ENCODE results near the gene IRF4.

Gene IRF4

DNA sequence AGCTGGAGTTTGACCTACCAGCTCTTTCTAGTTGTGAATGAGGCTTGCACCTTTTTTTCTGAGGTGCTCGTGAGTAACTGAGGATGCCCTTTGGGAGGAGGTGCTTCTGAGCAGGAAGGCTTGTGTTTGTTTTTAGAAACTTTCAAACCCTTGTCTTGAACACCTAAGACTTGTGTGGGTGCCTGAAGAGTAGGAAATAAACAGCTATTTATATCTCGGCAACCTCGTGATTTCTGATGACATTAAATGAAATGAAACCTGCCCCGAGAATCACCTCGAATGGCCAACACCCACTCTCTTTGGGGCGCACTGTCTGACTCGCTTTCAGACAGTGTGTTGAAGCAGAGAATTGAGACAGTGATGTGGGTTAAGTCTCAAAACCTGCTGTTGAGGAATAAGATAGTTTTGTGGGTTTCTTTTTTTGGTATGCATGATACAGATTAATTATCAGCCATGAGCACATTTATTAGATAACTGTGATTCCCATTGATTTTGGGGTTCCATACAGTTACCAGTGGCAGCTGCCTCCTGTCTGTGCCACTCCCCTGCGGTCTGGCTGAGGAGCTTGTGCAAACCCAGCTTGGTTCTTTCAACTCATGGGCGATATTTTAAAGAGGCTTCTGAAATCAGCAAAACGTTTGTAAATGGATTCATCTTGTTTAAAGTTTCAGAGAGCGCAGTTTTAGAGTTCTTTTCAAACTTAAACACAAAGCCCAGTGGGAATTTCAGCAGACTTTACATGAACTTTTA is 8.4 kb downstream of the IRF4 start:
- no peak for DNase-seq

DNA sequence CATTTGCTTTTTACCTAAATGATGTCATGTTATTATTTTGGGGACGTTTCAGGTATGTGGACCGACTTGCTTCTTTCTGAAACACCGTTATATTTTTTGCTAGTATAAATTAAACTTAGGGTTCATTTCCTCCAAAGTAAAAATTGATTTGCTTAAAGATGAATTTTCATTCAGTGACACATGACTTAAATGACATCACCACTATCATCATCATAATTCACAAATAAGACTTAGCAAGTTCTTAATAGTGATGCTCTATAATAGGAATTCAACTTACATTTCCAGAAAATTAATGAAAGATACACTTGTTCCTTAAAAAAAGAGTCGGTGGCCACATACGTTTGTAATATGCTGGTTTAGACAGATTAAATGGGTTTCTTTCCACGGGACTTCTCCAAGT is 9.3 kb downstream of the IRF4 start:
- DNase-seq: no peak

DNA sequence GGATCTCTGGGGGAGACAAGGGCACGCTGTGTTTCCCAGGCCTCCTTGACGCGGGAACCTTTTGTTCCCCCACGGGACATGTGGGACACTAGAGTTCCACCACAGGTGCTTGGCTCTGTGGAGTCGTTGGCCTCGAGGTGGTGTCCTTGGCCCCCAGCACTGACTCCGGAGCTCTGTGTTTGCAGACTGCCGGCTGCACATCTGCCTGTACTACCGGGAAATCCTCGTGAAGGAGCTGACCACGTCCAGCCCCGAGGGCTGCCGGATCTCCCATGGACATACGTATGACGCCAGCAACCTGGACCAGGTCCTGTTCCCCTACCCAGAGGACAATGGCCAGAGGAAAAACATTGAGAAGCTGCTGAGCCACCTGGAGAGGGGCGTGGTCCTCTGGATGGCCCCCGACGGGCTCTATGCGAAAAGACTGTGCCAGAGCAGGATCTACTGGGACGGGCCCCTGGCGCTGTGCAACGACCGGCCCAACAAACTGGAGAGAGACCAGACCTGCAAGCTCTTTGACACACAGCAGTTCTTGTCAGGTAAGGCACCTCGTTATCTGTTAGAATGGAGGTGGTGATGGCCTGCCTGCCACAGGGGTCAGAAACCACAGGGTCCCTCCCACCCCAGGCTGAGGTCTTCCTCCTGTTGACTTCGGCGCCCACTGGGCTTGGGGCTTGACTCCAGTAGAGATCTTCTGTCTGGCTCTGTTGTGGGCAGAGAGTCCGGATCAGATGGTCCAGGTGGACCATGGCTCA is 9.9 kb downstream of the IRF4 start:
- DNase-seq: no peak

DNA sequence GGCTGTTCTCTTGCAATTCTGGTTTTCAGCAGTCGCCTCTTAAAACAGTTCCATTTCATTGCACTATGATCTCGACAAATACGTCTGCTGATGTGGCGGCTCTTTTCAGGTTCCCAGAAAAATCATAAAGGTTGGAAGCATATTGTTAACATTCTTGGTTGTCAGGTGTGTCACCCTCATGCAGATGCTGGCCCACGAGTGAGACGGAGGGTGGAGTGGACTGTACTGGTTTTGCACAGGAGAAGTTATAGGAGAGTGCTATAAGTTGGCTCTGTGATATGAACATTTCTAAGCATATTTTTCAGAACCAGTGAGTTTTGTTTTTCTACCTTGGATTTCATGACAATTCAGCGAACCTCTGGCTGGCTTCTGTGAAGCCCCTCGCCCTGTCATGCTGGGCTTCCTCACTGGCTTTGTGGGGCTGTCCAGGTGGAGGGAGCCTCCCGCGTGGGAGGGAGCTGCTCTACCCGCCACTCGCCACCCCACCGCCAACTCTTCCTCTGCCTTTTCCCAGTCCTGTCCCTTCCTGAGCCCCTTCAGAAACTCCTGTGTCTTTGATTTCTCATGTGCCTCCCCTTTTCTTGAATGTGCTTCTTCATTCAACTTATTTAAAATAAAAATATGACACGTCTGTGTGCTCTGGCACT is 10.6 kb downstream of the IRF4 start:
- no peak for DNase-seq

DNA sequence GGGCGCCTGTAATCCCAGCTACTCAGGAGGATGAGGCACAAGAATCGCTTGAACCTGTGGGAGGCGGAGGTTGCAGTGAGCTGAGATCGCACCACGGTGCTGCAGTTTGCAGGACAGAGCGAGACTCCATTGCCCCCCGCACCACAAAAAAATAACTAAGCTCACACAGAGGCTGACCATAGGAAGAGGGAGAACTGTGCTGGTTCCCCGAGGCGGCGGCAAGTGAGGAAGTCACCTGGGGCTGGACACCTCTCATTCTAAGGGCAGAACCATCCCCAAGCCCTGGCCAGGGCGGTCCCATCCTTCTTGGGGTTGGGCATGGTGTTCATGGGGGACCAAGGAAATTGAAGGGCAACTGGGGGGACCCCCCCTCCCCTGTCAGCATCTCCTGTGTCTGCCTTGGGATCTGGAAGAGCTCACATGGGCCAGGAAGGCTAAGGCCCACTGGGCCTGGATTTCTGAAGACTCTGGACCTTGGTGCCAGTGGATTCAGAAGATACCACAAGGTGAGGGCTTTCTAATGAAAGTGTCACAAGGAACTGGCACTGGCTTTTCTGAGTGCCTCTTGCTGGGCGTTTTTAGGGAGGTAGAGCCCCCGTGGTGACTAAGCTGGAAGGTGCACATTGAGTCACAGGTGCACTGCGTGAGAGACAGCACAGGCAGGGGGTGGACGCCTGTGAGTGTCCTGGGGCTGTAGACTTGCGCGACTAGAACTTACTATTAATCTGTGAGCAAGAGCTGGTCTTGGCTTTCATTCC is 11.5 kb downstream of the IRF4 start:
- no peak for DNase-seq

DNA sequence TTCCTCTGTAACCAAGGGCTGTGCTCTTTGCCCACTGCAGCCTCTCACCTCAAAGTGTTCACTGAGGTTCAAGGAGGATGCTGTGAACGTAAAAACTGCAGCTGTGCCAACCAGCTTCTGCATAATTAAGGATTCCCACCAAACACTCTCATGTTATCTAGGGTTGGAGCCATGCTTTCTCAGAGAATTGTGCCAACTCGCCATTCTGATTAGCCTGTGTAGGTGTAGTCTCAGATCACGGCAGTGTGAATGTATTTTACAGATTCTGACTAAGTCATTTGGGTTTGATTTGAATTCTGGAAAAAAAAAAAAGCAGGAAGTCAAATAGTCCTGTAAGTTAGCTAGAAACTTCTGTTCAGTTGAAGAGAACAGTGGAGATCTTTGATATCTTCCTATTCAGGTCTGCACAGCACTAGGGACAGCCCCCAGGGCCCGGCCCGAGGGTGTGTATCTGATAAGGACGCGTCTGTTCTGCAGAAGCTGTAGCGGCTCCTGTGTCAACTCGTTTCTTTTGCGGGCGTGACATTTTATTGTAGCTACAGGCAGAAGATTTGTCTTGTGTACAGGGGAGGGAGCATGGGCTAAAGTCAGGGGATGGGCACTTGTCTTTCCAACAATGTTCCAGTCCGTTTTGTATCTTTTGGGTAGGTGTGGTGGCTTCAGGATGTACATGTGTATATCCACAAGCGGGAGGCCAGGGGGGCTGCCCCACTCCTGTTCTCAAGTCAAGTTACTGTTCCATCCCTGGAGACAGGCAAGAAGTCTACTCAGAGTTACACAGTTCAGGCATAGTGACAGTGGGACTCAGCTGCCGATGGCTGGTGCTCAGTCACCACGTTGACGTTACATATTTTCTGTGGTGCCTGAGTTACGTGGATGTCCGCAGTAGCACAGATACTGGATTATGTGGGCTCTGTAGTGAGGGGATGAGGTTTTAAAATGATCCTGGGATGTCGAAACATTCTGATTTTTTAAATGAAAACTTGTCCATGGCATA is 12.4 kb downstream of the IRF4 start:
- no peak for DNase-seq

DNA sequence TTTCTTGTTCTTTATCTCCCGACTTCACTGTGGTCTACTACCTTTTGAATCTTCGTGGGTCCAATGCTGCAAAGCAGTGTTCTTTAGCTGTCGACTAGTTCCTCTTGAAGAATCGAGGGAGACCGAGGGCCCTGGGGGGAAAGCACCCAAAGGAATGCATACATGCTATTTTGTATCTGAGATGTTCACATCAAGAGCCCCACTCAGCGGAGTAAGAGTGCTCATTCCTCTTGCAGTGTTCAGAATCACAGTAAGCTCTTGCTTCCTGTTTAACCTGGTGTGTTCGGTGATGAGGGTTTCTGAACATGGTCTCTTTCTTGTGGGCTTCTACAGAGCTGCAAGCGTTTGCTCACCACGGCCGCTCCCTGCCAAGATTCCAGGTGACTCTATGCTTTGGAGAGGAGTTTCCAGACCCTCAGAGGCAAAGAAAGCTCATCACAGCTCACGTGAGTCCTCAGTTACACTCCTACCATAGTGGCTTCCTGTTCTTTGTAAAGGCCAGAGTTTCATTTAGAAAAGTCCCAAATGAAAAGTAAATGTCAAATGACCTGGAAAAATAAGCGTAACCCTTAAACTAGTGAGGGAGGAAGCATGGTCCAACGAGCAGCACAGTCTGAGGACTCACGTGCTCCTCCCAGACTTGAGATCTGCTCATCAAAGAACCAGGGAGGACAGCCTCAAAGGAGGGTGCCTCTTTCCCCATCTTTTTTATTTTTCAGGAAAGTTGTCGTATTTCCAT is 13.3 kb downstream of the IRF4 start:
- DNase-seq: no peak

DNA sequence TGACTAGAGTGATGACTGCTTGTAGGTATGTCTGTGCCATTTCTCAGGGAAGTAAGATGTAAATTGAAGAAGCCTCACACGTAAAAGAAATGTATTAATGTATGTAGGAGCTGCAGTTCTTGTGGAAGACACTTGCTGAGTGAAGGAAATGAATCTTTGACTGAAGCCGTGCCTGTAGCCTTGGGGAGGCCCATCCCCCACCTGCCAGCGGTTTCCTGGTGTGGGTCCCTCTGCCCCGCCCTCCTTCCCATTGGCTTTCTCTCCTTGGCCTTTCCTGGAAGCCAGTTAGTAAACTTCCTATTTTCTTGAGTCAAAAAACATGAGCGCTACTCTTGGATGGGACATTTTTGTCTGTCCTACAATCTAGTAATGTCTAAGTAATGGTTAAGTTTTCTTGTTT is 16.6 kb downstream of the IRF4 start:
- no peak for DNase-seq

DNA sequence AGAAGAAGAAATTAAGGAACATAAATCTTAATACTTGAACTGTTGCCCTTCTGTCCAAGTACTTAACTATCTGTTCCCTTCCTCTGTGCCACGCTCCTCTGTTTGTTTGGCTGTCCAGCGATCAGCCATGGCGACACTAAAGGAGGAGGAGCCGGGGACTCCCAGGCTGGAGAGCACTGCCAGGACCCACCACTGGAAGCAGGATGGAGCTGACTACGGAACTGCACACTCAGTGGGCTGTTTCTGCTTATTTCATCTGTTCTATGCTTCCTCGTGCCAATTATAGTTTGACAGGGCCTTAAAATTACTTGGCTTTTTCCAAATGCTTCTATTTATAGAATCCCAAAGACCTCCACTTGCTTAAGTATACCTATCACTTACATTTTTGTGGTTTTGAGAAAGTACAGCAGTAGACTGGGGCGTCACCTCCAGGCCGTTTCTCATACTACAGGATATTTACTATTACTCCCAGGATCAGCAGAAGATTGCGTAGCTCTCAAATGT is 17.1 kb downstream of the IRF4 start:
- peak; percentile 20 for DNase-seq

DNA sequence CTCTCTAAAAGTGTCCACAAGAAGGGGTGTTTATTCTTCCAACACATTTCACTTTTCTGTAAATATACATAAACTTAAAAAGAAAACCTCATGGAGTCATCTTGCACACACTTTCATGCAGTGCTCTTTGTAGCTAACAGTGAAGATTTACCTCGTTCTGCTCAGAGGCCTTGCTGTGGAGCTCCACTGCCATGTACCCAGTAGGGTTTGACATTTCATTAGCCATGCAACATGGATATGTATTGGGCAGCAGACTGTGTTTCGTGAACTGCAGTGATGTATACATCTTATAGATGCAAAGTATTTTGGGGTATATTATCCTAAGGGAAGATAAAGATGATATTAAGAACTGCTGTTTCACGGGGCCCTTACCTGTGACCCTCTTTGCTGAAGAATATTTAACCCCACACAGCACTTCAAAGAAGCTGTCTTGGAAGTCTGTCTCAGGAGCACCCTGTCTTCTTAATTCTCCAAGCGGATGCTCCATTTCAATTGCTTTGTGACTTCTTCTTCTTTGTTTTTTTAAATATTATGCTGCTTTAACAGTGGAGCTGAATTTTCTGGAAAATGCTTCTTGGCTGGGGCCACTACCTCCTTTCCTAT is 17.9 kb downstream of the IRF4 start:
- DNase-seq: no peak

DNA sequence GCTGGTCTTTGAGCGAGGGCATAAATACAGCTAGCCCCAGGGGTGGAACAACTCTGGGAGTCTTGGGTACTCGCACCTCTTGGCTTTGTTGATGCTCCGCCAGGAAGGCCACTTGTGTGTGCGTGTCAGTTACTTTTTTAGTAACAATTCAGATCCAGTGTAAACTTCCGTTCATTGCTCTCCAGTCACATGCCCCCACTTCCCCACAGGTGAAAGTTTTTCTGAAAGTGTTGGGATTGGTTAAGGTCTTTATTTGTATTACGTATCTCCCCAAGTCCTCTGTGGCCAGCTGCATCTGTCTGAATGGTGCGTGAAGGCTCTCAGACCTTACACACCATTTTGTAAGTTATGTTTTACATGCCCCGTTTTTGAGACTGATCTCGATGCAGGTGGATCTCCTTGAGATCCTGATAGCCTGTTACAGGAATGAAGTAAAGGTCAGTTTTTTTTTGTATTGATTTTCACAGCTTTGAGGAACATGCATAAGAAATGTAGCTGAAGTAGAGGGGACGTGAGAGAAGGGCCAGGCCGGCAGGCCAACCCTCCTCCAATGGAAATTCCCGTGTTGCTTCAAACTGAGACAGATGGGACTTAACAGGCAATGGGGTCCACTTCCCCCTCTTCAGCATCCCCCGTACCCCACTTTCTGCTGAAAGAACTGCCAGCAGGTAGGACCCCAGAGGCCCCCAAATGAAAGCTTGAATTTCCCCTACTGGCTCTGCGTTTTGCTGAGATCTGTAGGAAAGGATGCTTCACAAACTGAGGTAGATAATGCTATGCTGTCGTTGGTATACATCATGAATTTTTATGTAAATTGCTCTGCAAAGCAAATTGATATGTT is 19.2 kb downstream of the IRF4 start:
- no peak for DNase-seq

DNA sequence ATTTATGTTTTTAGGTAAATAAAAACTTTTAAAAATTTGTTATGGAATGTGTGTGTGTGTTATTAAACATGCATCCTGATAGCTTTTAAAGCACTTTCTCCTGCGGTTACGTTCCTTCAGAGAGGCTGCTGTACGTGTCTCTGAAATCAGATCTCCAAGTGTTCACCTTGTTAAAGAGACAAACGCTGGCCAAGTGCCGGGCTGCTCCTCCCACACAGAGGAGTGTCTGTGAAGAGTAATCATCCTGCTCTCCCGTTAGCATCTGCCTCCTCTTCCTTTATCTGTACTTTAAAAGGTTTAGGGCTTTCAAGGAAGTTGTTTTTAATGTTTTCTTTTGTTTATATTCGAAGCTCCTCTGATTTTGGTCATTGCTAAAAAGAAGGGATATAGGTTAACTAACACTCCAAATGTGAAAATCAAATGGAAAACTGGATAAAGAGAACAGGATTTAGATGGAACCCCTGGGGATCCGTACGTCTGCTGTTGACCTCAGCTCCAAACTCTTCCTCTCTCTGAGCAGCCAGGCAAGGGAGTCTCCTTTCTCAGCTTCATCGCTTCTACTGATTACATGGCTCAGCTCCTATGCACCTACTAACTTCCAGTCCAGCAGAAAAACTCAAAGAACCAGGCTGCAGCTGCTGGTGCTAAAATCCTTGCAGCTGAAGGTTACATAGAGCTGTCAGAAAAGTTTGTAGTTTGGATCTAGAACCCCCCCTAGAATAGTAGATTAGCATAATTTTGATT is 20.0 kb downstream of the IRF4 start:
- no peak for DNase-seq

DNA sequence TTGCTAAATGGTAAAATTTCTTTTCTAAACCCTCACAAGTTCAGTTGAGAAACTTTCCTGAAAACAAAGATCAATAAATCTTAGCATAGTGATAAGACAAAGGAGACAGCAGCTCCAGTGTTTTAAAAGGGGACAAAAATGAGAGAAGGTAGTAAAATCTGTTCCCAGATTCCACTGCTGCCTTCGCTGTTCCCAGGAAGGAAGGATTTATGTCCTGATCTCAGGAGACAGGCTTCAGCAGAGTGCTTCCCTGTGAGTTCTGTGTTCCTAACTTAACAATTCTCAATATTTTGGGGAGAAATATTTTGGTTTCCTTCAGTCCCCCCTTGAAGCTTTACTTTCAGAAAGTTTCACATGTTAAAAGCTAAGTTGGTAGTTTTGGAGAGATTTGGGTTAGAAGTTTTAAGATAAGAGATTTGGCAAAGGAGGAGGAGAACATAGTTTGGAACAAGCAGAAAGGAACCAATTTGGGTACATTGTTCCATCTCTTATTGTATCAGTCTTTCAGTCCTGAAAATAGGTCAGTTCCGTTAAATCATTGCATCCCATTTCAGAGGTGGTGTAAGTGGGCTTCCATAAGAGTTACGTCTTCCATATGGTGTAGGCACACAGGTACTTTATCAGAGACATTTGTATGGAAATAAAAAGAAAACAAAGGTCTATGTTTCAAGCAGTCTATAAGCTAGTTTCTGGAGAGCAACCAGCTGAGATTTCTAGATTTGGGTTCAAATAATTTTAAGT is 20.8 kb downstream of the IRF4 start:
- DNase-seq: no peak

DNA sequence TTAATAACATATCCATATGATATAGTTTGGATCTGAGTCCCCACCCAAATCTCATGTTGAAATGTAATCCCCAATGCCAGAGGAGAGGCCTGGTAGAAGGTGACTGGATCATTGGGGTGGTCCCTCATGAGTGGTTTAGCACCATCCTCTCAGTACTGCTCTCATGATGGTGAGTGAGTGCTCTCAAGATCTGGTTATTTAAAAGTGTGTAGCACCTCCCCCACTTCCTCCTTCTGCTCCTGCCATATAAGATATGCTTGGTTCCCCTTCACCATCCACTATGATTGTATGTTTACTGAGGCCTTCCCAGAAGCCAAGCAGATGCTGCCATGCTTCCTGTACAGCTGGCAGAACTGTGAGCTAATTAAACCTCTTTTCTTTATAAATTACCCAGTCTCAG is 22.9 kb downstream of the IRF4 start:
- DNase-seq: peak; percentile 27

DNA sequence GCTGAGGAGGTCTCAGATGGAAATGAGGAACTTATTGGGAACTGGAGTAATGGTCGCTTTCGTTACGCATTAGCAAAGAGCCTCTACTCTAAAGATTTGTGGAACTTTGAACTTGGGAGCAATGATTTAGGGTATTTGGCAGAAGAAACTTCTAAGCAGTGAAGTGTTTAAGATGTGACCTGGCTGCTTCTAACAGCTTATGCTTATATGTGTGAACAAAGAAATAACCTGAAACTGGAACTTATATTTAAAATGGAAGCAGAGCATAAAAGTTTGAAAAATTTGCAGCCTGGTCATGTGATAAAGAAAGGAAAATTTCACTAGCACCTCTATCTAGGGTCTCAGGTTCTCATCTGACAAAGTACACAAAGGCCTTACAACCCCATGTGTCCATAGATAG is 23.5 kb downstream of the IRF4 start:
- DNase-seq: no peak

DNA sequence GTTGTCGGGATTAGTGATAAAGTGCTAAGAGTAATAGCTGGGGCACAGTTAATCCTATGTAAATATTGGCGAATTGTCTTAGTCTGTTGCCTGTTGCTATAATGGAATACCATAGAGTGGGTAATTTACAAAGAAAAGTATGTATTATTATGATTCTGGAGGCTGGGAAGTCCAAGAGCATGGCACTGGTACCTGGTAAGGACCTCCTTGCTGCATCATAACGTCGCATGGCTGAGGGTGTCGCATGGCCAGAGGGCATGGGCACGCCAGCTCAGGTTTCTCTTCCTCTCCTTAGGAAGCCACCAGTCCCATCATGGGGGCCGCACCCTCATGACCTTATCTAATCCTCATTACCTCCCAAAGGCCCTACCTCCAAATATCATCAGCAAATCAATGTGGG is 29.7 kb downstream of the IRF4 start:
- DNase-seq: no peak

DNA sequence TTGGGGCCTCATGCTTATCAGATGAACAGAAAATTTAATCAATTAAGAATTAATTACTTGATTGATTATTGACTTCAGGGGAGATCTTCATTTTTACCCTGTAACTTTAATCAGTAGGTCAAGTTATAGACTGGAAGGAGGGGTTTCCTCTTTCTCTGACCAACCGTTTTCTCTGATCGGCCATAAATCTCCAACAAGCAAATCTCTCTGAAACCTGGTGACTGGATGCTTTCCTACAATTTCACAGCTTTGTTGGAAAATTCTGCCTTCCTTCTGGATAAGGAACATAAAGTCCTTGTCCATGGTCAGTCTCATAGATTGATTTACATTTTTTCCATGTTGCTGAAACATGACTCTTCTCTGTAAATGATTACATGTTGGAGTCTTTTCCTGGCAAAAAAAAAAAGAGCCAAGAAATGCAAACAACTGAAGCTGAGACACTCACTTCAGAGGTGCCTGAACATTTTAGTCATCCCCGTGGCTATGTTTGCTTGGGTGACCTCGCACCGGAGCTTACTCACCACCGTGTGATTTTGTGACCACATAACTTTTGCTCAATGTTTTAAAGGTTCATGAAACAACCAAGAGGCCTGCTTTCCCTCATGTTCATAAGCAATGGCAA is 31.0 kb downstream of the IRF4 start:
- peak; percentile 72 for DNase-seq

Measured in MV-4-11 (cell line).